Kasumi-1 (cell line): ENCODE measurements around the gene NPDC1.

ENCODE experiments used
- DNase-seq, 2 experiments: peaks; one replicate each; lab custom pipeline; 2025; lab: John Stamatoyannopoulos, UW

NPDC1 gene

GRCh38 chr9:136994180-136994887, 51.6 kb downstream of the NPDC1 start:
- no peak for DNase-seq

- no peak for DNase-seq
Measured at GRCh38 chr9:136992819-136993369, 53.1 kb downstream of the NPDC1 start.

- peak; percentile 88 to 89 for DNase-seq
Measured at GRCh38 chr9:136991993-136992818, 53.8 kb downstream of the NPDC1 start, which contains the start of gene PAXX. Gene PAXX, plus strand, starts transcription at chr9:136992422. Its CDS starts 22 bp downstream, at chr9:136992444.

DNA sequence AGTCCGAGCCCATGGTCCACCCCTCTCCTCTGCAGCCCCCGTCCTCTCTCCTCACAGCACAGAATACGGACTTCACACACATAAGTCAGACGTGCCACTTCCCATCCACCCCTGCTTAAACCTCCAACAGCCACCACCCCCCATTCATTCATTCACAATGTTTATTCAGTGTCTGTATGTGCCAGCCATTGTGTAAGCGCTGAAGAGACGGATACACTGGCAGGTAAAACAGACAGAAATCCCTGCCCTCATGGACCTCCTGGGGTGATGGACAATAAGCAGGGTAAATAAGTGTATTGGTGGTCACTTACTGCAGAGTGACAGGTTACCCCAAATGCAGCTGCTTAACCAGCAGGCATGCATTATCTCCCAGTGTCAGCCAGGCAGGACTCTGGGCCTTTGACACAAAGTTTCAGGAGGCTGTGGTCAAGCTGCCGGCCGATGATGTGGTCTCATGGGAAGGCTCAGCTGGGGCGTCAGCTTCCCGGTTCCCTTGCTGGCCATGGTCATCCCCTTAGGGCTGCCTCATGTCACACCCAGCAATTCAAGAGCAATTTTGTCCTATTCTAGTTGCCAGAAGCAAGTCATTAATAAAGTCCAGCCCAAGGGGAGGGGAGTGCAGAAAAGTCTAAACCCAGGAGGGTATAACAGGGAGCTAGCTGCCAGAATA, 55.6 kb downstream of the NPDC1 start:
- no peak for DNase-seq
